Heart left ventricle (tissue), 16 donors: ENCODE results near the gene PTCHD1. TPM values are rescaled to one million over a fixed set of nuclear protein-coding genes. Genes with fewer than 3 reads are reported as not detected.

Experiments used
- ATAC-seq, 4 donors: fragments of 200-7000 bp; cut with Tn5 transposase; one replicate each; pipeline ENCODE4 v1.9.1; 2020 to 2022; ENCODE audit warnings: moderate library complexity in 4 of 4, mild to moderate bottlenecking in 3 of 4, moderate number of reproducible peaks in 1 of 4
- DNase-seq, 5 donors: peaks; one replicate each; pipeline ENCODE4 v3.0.0-alpha.2; 2020
- H3K27ac ChIP-seq, 12 donors: fragments of 200-600 bp; sonication (generic) in 4 of 12; one replicate each; pipeline versions ENCODE4 v1.5.0 to v1.8.0; 2016 to 2022; ENCODE audit warnings: mild to moderate bottlenecking in 2 of 12
- H3K27me3 ChIP-seq, 9 donors: fragments of 200-600 bp; sonication (generic) in 2 of 9; one replicate each; pipeline versions ENCODE4 v1.5.1 to v1.8.0; 2016 to 2022; ENCODE audit warnings: mild to moderate bottlenecking in 3 of 9
- H3K36me3 ChIP-seq, 9 donors: fragments of 200-600 bp; sonication (generic) in 2 of 9; one replicate each; pipeline versions ENCODE4 v1.5.0 to v1.8.0; 2018 to 2022; ENCODE audit warnings: mild to moderate bottlenecking in 2 of 9
- H3K4me1 ChIP-seq, 12 donors: fragments of 200-600 bp; sonication (generic) in 4 of 12; one replicate each; pipeline versions ENCODE4 v1.5.0 to v1.8.0; 2016 to 2022; ENCODE audit warnings: mild to moderate bottlenecking in 3 of 12
- H3K4me3 ChIP-seq, 12 donors: fragments of 200-600 bp; sonication (generic) in 4 of 12; one replicate each; pipeline versions ENCODE4 v1.5.0 to v1.8.0; 2017 to 2022; ENCODE audit warnings: mild to moderate bottlenecking in 9 of 12, moderate library complexity in 4 of 12
- H3K9me3 ChIP-seq, 12 donors: fragments of 200-600 bp; sonication (generic) in 4 of 12; one replicate each; pipeline versions ENCODE4 v1.5.0 to v1.8.0; 2016 to 2022; ENCODE audit warnings: mild to moderate bottlenecking in 1 of 12
- CTCF ChIP-seq, 12 donors: fragments of 200-600 bp; sonication (generic) in 4 of 12; IDR thresholded peaks; one replicate each; pipeline versions ENCODE4 v1.5.0 to v1.8.0; 2018 to 2022; ENCODE audit warnings: antibody characterized with exemption in 12 of 12, mild to moderate bottlenecking in 5 of 12
- POLR2A ChIP-seq, 2 donors: fragments of 450-650 bp; IDR thresholded peaks; one replicate each; pipeline ENCODE4 v1.6.1; 2017; ENCODE audit warnings: antibody characterized with exemption in 2 of 2, mild to moderate bottlenecking in 2 of 2, moderate library complexity in 2 of 2
- WGBS, 4 donors: extraction: QIAGEN DNeasy Blood & Tissue Kit in 2 of 4; methylation state at CpG; one replicate each; pipeline versions ENCODE4 v1.1.5 to v1.1.7; 2013 to 2018; 5-methylcytosine and 5-hydroxymethylcytosine counted together
- intact Hi-C, 10 donors: fragments of 100-400 bp; cut with DNase I; formaldehyde crosslinking; loops; one replicate each; pipeline versions ENCODE4 v1.11.1 to v1.14.2; 2022
- long read RNA-seq, 3 donors: library from polyadenylated mRNA; unstranded; transcript quantifications; one replicate each; pipeline ENCODE4 v2.0.0, GENCODE V29; 2020 to 2021
- polyA plus RNA-seq, 2 donors: library from polyadenylated mRNA; stranded (reverse); fragments of 200-250 nt; gene quantifications; one replicate each; pipeline ENCODE4 v1.2.3, GENCODE V29; 2013
- total RNA-seq, 9 donors: library from RNA; depleted of rRNA in 2 of 9; stranded (reverse); fragments of >200 nt in 2 of 9; fragmentation: NEBNext Ultra II Directional in 3 of 9; extraction: Animal tissue kit (Norgen Biotek cat#: 25700) in 3 of 9; gene quantifications; one replicate each; pipeline versions ENCODE4 v1.1.0 to v1.2.4, GENCODE V29; 2016 to 2023
- donor health status: ischemic (EF 13 %, LVEDD 7.1; RV severe dilation, severe dysfunction).
- donor health status: healthy with polysubstance abuse.
- donor health status: DM: no; HTN: yes; CAD: no.
- donor health status: DM: no; HTN: no; CAD: no.
- donor health status: ischemic (EF 25% LVEDD 6.9; RV normal size, moderate dysfunction).
- donor health status: ischemic (EF 25% LVEDD 5.7; RV mildly dilated, moderate dysfunction).
- donor health status: healthy.
- donor health status: DM: yes; HTN: yes; CAD: no.
- donor health status: ischemic (EF 35%, LVEDD 5.7; RV mildly dilated, moderate dysfunction).
- donor health status: nonischemic (EF 11% LVEDD 7.7; RV severe dilation, severe dysfunction).
- donor health status: DM: yes; HTN: yes; CAD: no.
- donor health status: PGD.
- donor health status: ischemic (EF 29% LVEDD 5.4; RV normal size, mild dysfunction).
- donor health status: nonischemic (EF 23%, LVEDD 6.1; RV moderate dilation, normal function).

The PTCHD1 gene
- total RNA-seq (under 1 TPM in 5 of 9 donors, not detected in 4; 0.07 to 0.12 (median 0.08) TPM), polyA plus RNA-seq (under 1 TPM; under 0.01 to 0.04 TPM)
- long read RNA-seq, donor 1, result 0 reads
- long read RNA-seq, donor 2, result 0 reads
- long read RNA-seq, donor 3, result 0 reads

GRCh38 chrX:23334848-23335599, at the start of gene PTCHD1:
TSS of gene PTCHD1 (plus strand) at chrX:23334849. CDS start at chrX:23334876, 27 bp downstream.
- DNase-seq, result no peak
- no peak for ATAC-seq
- H3K9me3 ChIP-seq, result peaks cover 0 to 3% (median 0%) of the 10 kb centered on the region in 12 donors
- H3K27ac ChIP-seq, result peak within 1 kb of the TSS in 1 of 12 donors; percentile 68
- H3K36me3 ChIP-seq, result no peaks in the 10 kb centered on the region
- H3K4me1 ChIP-seq, result peaks cover 0 to 25% (median 0%) of the 10 kb centered on the region in 12 donors
- intact Hi-C loops, result no loop called here
- peaks cover 0 to 87% (median 25%) of the 10 kb centered on the region in 9 donors for H3K27me3 ChIP-seq
- TF ChIP-seq POLR2A (IDR thresholded peaks at IDR 0.05) (no peak), CTCF (IDR thresholded peaks at IDR 0.05) (no peak)
- 1 to 40% (median 14%) methylated on average over 34 to 64 of the region's 64 CpGs for WGBS, 4 donors
- peak within 1 kb of the TSS in 9 of 12 donors; percentile 12 to 45 (median 33) for H3K4me3 ChIP-seq

GRCh38 chrX:23286731-23287130, 47.9 kb upstream of the PTCHD1 start:
- Histone ChIP-seq H3K4me1 (no peaks in the 10 kb centered on the region), H3K27me3 (peaks cover 0 to 7% (median 0%) of the 10 kb centered on the region in 9 donors), H3K36me3 (no peaks in the 10 kb centered on the region), H3K9me3 (no peaks in the 10 kb centered on the region), H3K4me3 (no peak overlapping the region), H3K27ac (no peak overlapping the region)
- no peak for TF ChIP-seq POLR2A (IDR thresholded peaks at IDR 0.05)
- no peak for TF ChIP-seq CTCF (IDR thresholded peaks at IDR 0.05)
- ATAC-seq (no peak), DNase-seq (no peak)
- WGBS, 4 donors, result 81 to 97% (median 87%) methylated on average over 5 of the region's 5 CpGs
- intact Hi-C loops, result no loop called here

- intact Hi-C loops, result no loop called here
- TF ChIP-seq POLR2A (IDR thresholded peaks at IDR 0.05), result no peak
- TF ChIP-seq CTCF (IDR thresholded peaks at IDR 0.05), result no peak
- 62 to 88% (median 81%) methylated on average over 5 of the region's 5 CpGs for WGBS, 4 donors
- Histone ChIP-seq H3K27me3 (peaks cover 0 to 7% (median 0%) of the 10 kb centered on the region in 9 donors), H3K4me3 (no peak overlapping the region), H3K27ac (no peak overlapping the region), H3K4me1 (no peaks in the 10 kb centered on the region), H3K9me3 (no peaks in the 10 kb centered on the region), H3K36me3 (no peaks in the 10 kb centered on the region)
- ATAC-seq, result no peak
- DNase-seq, result no peak
Observed at GRCh38 chrX:23287191-23287725, 47.4 kb upstream of the PTCHD1 start.

- 55 to 67% (median 59%) methylated on average over 8 of the region's 8 CpGs for WGBS, 4 donors
- no peaks in the 10 kb centered on the region for H3K4me1 ChIP-seq
- H3K4me3 ChIP-seq, result no peak overlapping the region
- H3K27ac ChIP-seq, result no peak overlapping the region
- peaks cover 0 to 7% (median 0%) of the 10 kb centered on the region in 9 donors for H3K27me3 ChIP-seq
- no peaks in the 10 kb centered on the region for H3K9me3 ChIP-seq
- DNase-seq, result no peak
- H3K36me3 ChIP-seq, result no peaks in the 10 kb centered on the region
- no peak for TF ChIP-seq CTCF (IDR thresholded peaks at IDR 0.05)
- TF ChIP-seq POLR2A (IDR thresholded peaks at IDR 0.05), result no peak
- no peak for ATAC-seq
- intact Hi-C loops, result no loop called here
Observed at GRCh38 chrX:23292354-23292987, 42.2 kb upstream of the PTCHD1 start.
